K562 (cell line): ENCODE results near the gene RNF126. TPM values are rescaled to one million over a fixed set of nuclear protein-coding genes. Genes with fewer than 3 reads are reported as not detected.
A peak's percentile ranks its signal among the peaks of the same experiment; 100 is the strongest.

Source experiments
- CHD2 ChIP-seq: IDR thresholded peaks from 2 replicates; pipeline ENCODE4 v1.6.1; 2011; ENCODE audit warnings: low read depth, low read length
- CUX1 ChIP-seq: fragments of 200-800 bp; sonication (Bioruptor generic); IDR thresholded peaks from 2 replicates; pipeline ENCODE4 v1.6.1; 2016; ENCODE audit warnings: missing genetic modification characterization, missing compliant biosample characterization
- DACH1 ChIP-seq: fragments of 450-650 bp; IDR thresholded peaks from 2 replicates; pipeline ENCODE4 v1.6.1; 2018; ENCODE audit not compliant: partially characterized antibody
- ELF1 ChIP-seq: fragments of 200-800 bp; sonication (Bioruptor generic); IDR thresholded peaks from 2 replicates; pipeline ENCODE4 v1.6.1; 2016; ENCODE audit warnings: missing genetic modification characterization, missing compliant biosample characterization
- GTF2F1 ChIP-seq: IDR thresholded peaks from 2 replicates; pipeline ENCODE4 v1.6.1; 2011; ENCODE audit warnings: low read depth, low read length, improper control_type of control experiment
- PTTG1 ChIP-seq: fragments of 450-650 bp; IDR thresholded peaks from 2 replicates; pipeline ENCODE4 v1.6.1; 2016; ENCODE audit warnings: low read depth, mild to moderate bottlenecking, missing genetic modification characterization, missing compliant biosample characterization
- PYGO2 ChIP-seq: fragments of 450-650 bp; IDR thresholded peaks from 2 replicates; pipeline ENCODE4 v1.6.1; 2016; ENCODE audit warnings: mild to moderate bottlenecking, missing genetic modification characterization, moderate library complexity, missing compliant biosample characterization
- SFPQ ChIP-seq: fragments of 200-400 bp; formaldehyde crosslinking; IDR thresholded peaks from 2 replicates; pipeline ENCODE4 v1.6.1; 2017; ENCODE audit warnings: mild to moderate bottlenecking, low read depth, low read length, moderate library complexity
- TAF1 ChIP-seq: IDR thresholded peaks from 2 replicates; pipeline ENCODE4 v1.6.1; 2011; ENCODE audit warnings: mild to moderate bottlenecking, low read length, moderate library complexity; ENCODE audit not compliant: insufficient read depth, control insufficient read depth, severe bottlenecking; ENCODE audit errors: extremely low read depth
- ZBTB33 ChIP-seq: sonication (generic); formaldehyde crosslinking; IDR thresholded peaks from 2 replicates; pipeline ENCODE4 v1.8.1; 2023; ENCODE audit warnings: mild to moderate bottlenecking, missing genetic modification reagents
- ZNF589 ChIP-seq: fragments of 200-800 bp; sonication (Bioruptor generic); IDR thresholded peaks from 2 replicates; pipeline ENCODE4 v1.6.1; 2016; ENCODE audit warnings: low read depth, missing genetic modification characterization, missing compliant biosample characterization
- polyA plus RNA-seq, 8 experiments: library from polyadenylated mRNA; depleted of rRNA in 4 of 8; stranded (reverse) in 5 of 8; unstranded in 3 of 8; fragments of >200 nt; fragmentation: Nextera tagmentation in 2 of 8; fragmentation: Illumina TruSeq in 1 of 8; extraction: Ambion mirVana in 2 of 8; extraction: Trizol in 1 of 8; gene quantifications; 2 replicates each; pipeline versions ENCODE4 v1.2.1 to v1.2.3, GENCODE V29; 2011 to 2014; ENCODE audit warnings: inconsistent platforms in 1 of 8, missing spikeins in 1 of 8
- total RNA-seq, 7 experiments: library from RNA; depleted of rRNA in 6 of 7; stranded (reverse); fragments of >200 nt in 6 of 7; fragmentation: Illumina TruSeq in 2 of 7; extraction: Trizol in 2 of 7; gene quantifications; 2 replicates each; pipeline versions ENCODE4 v1.2.1 to v1.2.3, GENCODE V29; 2011 to 2021; ENCODE audit warnings: low replicate concordance in 1 of 7
- TF ChIP-seq, protein P1 (sequence below): sonication (generic); formaldehyde crosslinking; IDR thresholded peaks from 2 replicates; pipeline ENCODE4 v1.8.0; 2022; ENCODE audit warnings: mild to moderate bottlenecking, missing genetic modification reagents
- TF ChIP-seq, protein P2 (sequence below): fragments of 250-450 bp; sonication (Bioruptor Pico); IDR thresholded peaks from 2 replicates; pipeline ENCODE4 v1.4.0; 2020; ENCODE audit warnings: mild to moderate bottlenecking

RNF126 gene
- total and polyA plus RNA-seq, 9 of the 15 experiments (the other 6 are each of a cell fraction or from before 2014, with no cell fraction given) = 0.27 to 101 (median 12.3) TPM

GRCh38 chr19:703651-704446 is 40.8 kb upstream of the RNF126 start (continued):
- peak; percentile 82 for TF ChIP-seq ELF1
- TF ChIP-seq ZBTB33 (CRISPR knock-in tag) = peak; percentile 88
- TF ChIP-seq, protein P1, sequence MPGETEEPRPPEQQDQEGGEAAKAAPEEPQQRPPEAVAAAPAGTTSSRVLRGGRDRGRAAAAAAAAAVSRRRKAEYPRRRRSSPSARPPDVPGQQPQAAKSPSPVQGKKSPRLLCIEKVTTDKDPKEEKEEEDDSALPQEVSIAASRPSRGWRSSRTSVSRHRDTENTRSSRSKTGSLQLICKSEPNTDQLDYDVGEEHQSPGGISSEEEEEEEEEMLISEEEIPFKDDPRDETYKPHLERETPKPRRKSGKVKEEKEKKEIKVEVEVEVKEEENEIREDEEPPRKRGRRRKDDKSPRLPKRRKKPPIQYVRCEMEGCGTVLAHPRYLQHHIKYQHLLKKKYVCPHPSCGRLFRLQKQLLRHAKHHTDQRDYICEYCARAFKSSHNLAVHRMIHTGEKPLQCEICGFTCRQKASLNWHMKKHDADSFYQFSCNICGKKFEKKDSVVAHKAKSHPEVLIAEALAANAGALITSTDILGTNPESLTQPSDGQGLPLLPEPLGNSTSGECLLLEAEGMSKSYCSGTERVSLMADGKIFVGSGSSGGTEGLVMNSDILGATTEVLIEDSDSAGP (CRISPR knock-in tag) = no peak
- peak; percentile 44 for TF ChIP-seq TAF1
- no peak for TF ChIP-seq CUX1 (CRISPR knock-in tag)
- no peak for TF ChIP-seq ZNF589 (CRISPR knock-in tag)
- TF ChIP-seq DACH1 = no peak
- no peak for TF ChIP-seq PTTG1 (tag)
- no peak for TF ChIP-seq GTF2F1
- TF ChIP-seq, protein P2, sequence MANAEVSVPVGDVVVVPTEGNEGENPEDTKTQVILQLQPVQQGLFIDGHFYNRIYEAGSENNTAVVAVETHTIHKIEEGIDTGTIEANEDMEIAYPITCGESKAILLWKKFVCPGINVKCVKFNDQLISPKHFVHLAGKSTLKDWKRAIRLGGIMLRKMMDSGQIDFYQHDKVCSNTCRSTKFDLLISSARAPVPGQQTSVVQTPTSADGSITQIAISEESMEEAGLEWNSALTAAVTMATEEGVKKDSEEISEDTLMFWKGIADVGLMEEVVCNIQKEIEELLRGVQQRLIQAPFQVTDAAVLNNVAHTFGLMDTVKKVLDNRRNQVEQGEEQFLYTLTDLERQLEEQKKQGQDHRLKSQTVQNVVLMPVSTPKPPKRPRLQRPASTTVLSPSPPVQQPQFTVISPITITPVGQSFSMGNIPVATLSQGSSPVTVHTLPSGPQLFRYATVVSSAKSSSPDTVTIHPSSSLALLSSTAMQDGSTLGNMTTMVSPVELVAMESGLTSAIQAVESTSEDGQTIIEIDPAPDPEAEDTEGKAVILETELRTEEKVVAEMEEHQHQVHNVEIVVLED (CRISPR knock-in tag) = no peak
- TF ChIP-seq PYGO2 (tag) = no peak
- no peak for TF ChIP-seq CHD2
- no peak for TF ChIP-seq SFPQ
